Measurements from ENCODE around the gene CALD1. TPM values are rescaled to one million over a fixed set of nuclear protein-coding genes. Genes with fewer than 3 reads are reported as not detected.

The CALD1 gene
- polyA plus RNA-seq, 2 of the 4 experiments (the other 2 are of a cell fraction) = 136 to 150 TPM

- no peak for DNase-seq (ENCODE audit: low read depth in 1 of 2, low spot score in 1 of 2)
- no peaks in the 10 kb centered on the region for H3K4me1 ChIP-seq
- H3K4me3 ChIP-seq = no peak overlapping the region
- ATAC-seq = no peak
- ChIA-PET POLR2A (no interaction called here), CTCF (interaction anchor here (0.7 to 0.9 kb wide), 2 partner anchors 26 to 87 kb away, joined by 3 read pairs; no protein-coding TSS in a partner anchor)
- TF ChIP-seq MAX (IDR thresholded peaks at IDR 0.05) (no peak), FOXS1 (CRISPR knock-in tag; IDR thresholded peaks at IDR 0.05) (no peak)
- no peaks in the 10 kb centered on the region for H3K9me3 ChIP-seq
- WGBS (ENCODE audit: missing lambda C conversion rate) = 71% methylated on average over 6 of the region's 6 CpGs
- no peak for FAIRE-seq
- no peak overlapping the region for H3K4me2 ChIP-seq
- H3K27ac ChIP-seq = no peak overlapping the region
These were observed 34.4 kb downstream of the CALD1 start for GRCh38 chr7:134813663-134814396.

- Histone ChIP-seq H3K4me3 (no peak overlapping the region), H3K4me2 (no peak overlapping the region), H3K9me3 (no peaks in the 10 kb centered on the region), H3K27ac (no peak overlapping the region), H3K4me1 (no peaks in the 10 kb centered on the region)
- CTCF ChIA-PET = interaction anchor here (0.9 kb wide), 2 partner anchors 25 to 123 kb away, joined by 3 read pairs; no protein-coding TSS in a partner anchor
- ATAC-seq = no peak
- POLR2A ChIA-PET = no interaction called here
- WGBS (ENCODE audit: missing lambda C conversion rate) = 61% methylated on average over 4 of the region's 4 CpGs
- no peak for FAIRE-seq
- DNase-seq (ENCODE audit: low read depth in 1 of 2, low spot score in 1 of 2) = no peak
- TF ChIP-seq CEBPB (IDR thresholded peaks at IDR 0.05) (no peak), RCOR1 (IDR thresholded peaks at IDR 0.05; ENCODE audit: low read depth, low read length) (no peak), NFE2L2 (conservative IDR thresholded peaks at IDR 0.05; ENCODE audit: low read length) (no peak), MYC (IDR thresholded peaks at IDR 0.05; ENCODE audit: borderline replicate concordance, low read length) (no peak), KDM1A (IDR thresholded peaks at IDR 0.05; ENCODE audit: low read depth) (no peak), HDAC2 (IDR thresholded peaks at IDR 0.05) (no peak), REST (IDR thresholded peaks at IDR 0.05) (no peak), HOXB5 (CRISPR knock-in tag; IDR thresholded peaks at IDR 0.05) (no peak), JUNB (IDR thresholded peaks at IDR 0.05) (no peak), NR3C1 (IDR thresholded peaks at IDR 0.05) (no peak), RNF2 (IDR thresholded peaks at IDR 0.05; ENCODE audit: borderline replicate concordance, low read depth) (no peak), ZFP36 (IDR thresholded peaks at IDR 0.05; ENCODE audit: borderline replicate concordance, partially characterized antibody) (no peak), POLR2A (IDR thresholded peaks at IDR 0.05; ENCODE audit: low read length) (no peak)
These were observed 35.4 kb downstream of the CALD1 start for GRCh38 chr7:134814730-134815364.

- Histone ChIP-seq H3K4me2 (no peak overlapping the region), H3K4me3 (no peak overlapping the region), H3K9me3 (no peaks in the 10 kb centered on the region), H3K4me1 (no peaks in the 10 kb centered on the region), H3K27ac (no peak overlapping the region)
- DNase-seq (ENCODE audit: low read depth in 1 of 2, low spot score in 1 of 2) (no peak), ATAC-seq (no peak; a peak in 1 of 6 replicates), FAIRE-seq (no peak)
- 84% methylated on average over 9 of the region's 9 CpGs for WGBS (ENCODE audit: missing lambda C conversion rate)
- POLR2A ChIA-PET = no interaction called here
- CTCF ChIA-PET = interaction anchor here (1.5 kb wide), 1 partner anchor 386 kb away, joined by 3 read pairs; no protein-coding TSS in a partner anchor
- TF ChIP-seq EHMT2 (IDR thresholded peaks at IDR 0.05; ENCODE audit: low read depth) (no peak), MAZ (IDR thresholded peaks at IDR 0.05; ENCODE audit: borderline replicate concordance, low read depth, low read length) (no peak), KDM1A (IDR thresholded peaks at IDR 0.05; ENCODE audit: low read depth) (no peak), REST (IDR thresholded peaks at IDR 0.05) (no peak), ELK1 (IDR thresholded peaks at IDR 0.05; ENCODE audit: low read depth, low read length) (no peak), USF2 (IDR thresholded peaks at IDR 0.05) (no peak), FOXS1 (CRISPR knock-in tag; IDR thresholded peaks at IDR 0.05) (no peak), HOXB5 (CRISPR knock-in tag; IDR thresholded peaks at IDR 0.05) (no peak)
These were observed 39.3 kb downstream of the CALD1 start for GRCh38 chr7:134818613-134819345.

All from A549 (cell line).